Suprapubic skin (tissue), 4 donors: ENCODE measurements around the gene CREB3L1. TPM values are rescaled to one million over a fixed set of nuclear protein-coding genes. Genes with fewer than 3 reads are reported as not detected.

ENCODE experiments used
- DNase-seq, 2 donors: peaks; one replicate each; pipeline ENCODE4 v3.0.0-alpha.2; 2019; ENCODE audit warnings: low spot score in 2 of 2
- H3K27ac ChIP-seq: fragments of 200-600 bp; sonication (generic); one replicate; pipeline ENCODE4 v1.5.1; 2019
- H3K27me3 ChIP-seq: fragments of 200-600 bp; sonication (generic); one replicate; pipeline ENCODE4 v1.5.1; 2019
- H3K36me3 ChIP-seq: fragments of 200-600 bp; sonication (generic); one replicate; pipeline ENCODE4 v1.5.1; 2019
- H3K4me1 ChIP-seq: fragments of 200-600 bp; sonication (generic); one replicate; pipeline ENCODE4 v1.5.1; 2019
- H3K4me3 ChIP-seq: fragments of 200-600 bp; sonication (generic); one replicate; pipeline ENCODE4 v1.5.1; 2019; ENCODE audit warnings: mild to moderate bottlenecking
- H3K9me3 ChIP-seq: fragments of 200-600 bp; sonication (generic); one replicate; pipeline ENCODE4 v1.5.1; 2019
- EP300 ChIP-seq: sonication (generic); formaldehyde crosslinking; IDR thresholded peaks from one replicate; pipeline ENCODE4 v1.6.1; 2017; ENCODE audit warnings: antibody characterized with exemption
- POLR2A ChIP-seq, 2 donors: fragments of 450-650 bp; IDR thresholded peaks; one replicate each; pipeline ENCODE4 v1.6.1; 2017; ENCODE audit warnings: antibody characterized with exemption in 2 of 2, mild to moderate bottlenecking in 2 of 2, moderate library complexity in 2 of 2
- POLR2AphosphoS5 ChIP-seq, 3 donors: sonication (generic); formaldehyde crosslinking; IDR thresholded peaks; one replicate each; pipeline ENCODE4 v1.6.1; 2017; ENCODE audit warnings: antibody characterized with exemption in 3 of 3
- WGBS: methylation state at CpG from one replicate; pipeline ENCODE4 v1.1.5; 2018; 5-methylcytosine and 5-hydroxymethylcytosine counted together
- total RNA-seq, 4 donors: library from RNA; depleted of rRNA; stranded (reverse); fragments of >200 nt; gene quantifications; one replicate each; pipeline ENCODE4 v1.1.0, GENCODE V29; 2016
- TF ChIP-seq, protein P1 (sequence below), 2 donors: fragments of 200-600 bp in 1 of 2; fragments of 450-650 bp in 1 of 2; sonication (generic) in 1 of 2; IDR thresholded peaks; one replicate each; pipeline ENCODE4 v1.5.1; 2016 to 2019; ENCODE audit warnings: antibody characterized with exemption in 2 of 2, mild to moderate bottlenecking in 1 of 2, moderate library complexity in 1 of 2

The CREB3L1 gene
- total RNA-seq, 4 donors from 2014 or later, result 0.79 to 2.3 (median 1.5) TPM

DNA sequence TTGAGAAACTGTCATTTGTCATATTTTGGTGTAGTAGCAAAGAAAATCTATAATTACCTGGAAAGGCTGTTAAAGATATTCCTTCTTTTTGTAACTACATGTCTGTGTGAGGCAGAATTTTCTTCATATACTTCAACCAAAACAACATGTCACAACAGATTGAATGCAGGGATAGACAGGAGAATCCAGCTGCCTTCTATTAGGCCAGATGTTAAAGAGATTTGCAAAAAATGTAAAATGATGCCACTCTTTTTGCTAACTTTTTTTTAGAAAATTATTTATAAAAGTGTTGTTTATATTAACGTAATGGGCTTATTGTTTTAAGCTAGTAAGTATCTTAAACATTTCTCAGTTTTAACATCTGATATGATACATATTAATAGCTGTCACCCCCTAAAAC is 82.5 kb downstream of the CREB3L1 start:
- Histone ChIP-seq H3K9me3 (no peaks in the 10 kb centered on the region), H3K4me1 (peaks cover 66% of the 10 kb centered on the region), H3K4me3 (no peak overlapping the region), H3K27ac (no peak overlapping the region), H3K27me3 (no peaks in the 10 kb centered on the region), H3K36me3 (no peaks in the 10 kb centered on the region)
- TF ChIP-seq, protein P1, sequence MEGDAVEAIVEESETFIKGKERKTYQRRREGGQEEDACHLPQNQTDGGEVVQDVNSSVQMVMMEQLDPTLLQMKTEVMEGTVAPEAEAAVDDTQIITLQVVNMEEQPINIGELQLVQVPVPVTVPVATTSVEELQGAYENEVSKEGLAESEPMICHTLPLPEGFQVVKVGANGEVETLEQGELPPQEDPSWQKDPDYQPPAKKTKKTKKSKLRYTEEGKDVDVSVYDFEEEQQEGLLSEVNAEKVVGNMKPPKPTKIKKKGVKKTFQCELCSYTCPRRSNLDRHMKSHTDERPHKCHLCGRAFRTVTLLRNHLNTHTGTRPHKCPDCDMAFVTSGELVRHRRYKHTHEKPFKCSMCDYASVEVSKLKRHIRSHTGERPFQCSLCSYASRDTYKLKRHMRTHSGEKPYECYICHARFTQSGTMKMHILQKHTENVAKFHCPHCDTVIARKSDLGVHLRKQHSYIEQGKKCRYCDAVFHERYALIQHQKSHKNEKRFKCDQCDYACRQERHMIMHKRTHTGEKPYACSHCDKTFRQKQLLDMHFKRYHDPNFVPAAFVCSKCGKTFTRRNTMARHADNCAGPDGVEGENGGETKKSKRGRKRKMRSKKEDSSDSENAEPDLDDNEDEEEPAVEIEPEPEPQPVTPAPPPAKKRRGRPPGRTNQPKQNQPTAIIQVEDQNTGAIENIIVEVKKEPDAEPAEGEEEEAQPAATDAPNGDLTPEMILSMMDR (IDR thresholded peaks at IDR 0.05), result no peak
- no peak for TF ChIP-seq EP300
- no peak for TF ChIP-seq POLR2A (IDR thresholded peaks at IDR 0.05)
- TF ChIP-seq POLR2AphosphoS5 (IDR thresholded peaks at IDR 0.05), result no peak
- 74% methylated on average over 1 of the region's 1 CpG for WGBS
- no peak for DNase-seq

DNA sequence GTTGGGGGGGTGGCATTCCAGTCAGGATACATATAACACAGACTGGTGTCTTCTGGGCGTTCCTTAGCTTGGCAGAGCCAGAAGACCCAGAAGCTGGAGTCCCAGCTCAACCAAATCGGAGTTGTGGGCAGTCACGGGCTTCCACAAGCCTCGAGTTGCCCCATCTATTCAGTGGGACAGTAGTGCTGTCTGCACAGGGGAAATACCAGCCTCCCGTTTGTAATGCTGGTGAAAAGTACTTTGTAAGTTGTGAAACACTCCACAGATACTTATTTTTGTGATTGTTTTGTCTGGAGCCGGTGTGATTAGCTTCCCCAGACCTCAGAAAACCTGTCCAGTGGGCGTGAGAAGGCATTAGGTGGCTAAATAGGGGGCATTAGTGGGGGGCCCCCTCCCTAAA is 83.4 kb downstream of the CREB3L1 start:
- WGBS, result 41% methylated on average over 7 of the region's 7 CpGs
- Histone ChIP-seq H3K9me3 (no peaks in the 10 kb centered on the region), H3K4me1 (peaks cover 68% of the 10 kb centered on the region), H3K27me3 (no peaks in the 10 kb centered on the region), H3K27ac (peak overlapping the region; percentile 80), H3K36me3 (no peaks in the 10 kb centered on the region), H3K4me3 (peak overlapping the region; percentile 38)
- no peak for DNase-seq
- TF ChIP-seq EP300 (no peak), POLR2A (IDR thresholded peaks at IDR 0.05) (no peak)

DNA sequence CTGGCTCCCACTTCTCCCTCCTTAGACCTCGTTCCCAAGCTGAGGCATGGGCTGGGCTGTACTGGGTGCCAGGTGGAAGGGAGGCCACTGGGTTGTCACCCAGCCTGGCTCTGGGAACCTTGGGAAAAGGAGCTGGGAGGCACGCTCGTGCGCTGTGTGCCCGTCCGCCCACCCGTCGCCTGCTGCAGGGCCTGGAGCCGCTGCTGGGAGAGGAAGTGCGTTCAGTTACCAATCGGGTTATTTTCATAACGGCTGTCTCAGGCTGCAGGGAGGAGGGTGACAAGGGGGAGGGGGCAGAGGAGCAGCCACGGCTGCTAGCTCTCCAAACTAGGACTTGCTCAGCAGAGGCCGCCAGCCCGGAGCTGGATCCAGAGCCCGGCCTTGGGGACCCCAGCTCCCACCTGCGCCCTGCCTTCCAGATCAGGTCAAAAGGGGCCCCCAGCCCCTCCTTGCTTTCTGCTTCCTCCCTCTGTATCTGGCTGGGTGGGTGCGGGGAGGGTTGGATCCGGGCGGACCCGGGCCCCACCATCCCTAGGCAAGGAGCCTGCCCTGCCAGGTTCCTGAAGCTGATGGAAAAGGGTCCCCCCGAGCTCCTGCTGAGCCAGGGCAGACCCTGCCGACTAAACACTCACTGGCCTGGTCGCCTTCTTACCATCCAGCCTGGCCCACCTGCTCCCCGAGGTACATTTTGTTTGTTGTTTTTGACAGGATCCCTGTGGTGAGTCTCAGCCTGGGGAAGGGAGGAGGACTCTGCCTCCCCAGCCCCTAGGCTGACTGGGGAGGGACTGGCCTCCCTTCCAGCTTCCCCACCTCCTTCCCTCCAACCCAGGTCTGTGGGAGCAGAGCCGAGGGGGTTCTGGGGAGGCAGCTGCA is 84.1 kb downstream of the CREB3L1 start:
- Histone ChIP-seq H3K36me3 (peaks cover 4% of the 10 kb centered on the region), H3K9me3 (no peaks in the 10 kb centered on the region), H3K27me3 (no peaks in the 10 kb centered on the region), H3K4me3 (peak overlapping the region; percentile 38), H3K4me1 (peaks cover 63% of the 10 kb centered on the region), H3K27ac (peak overlapping the region; percentile 80)
- DNase-seq, result no peak
- no peak for TF ChIP-seq EP300
- 28% methylated on average over 15 of the region's 26 CpGs for WGBS

DNA sequence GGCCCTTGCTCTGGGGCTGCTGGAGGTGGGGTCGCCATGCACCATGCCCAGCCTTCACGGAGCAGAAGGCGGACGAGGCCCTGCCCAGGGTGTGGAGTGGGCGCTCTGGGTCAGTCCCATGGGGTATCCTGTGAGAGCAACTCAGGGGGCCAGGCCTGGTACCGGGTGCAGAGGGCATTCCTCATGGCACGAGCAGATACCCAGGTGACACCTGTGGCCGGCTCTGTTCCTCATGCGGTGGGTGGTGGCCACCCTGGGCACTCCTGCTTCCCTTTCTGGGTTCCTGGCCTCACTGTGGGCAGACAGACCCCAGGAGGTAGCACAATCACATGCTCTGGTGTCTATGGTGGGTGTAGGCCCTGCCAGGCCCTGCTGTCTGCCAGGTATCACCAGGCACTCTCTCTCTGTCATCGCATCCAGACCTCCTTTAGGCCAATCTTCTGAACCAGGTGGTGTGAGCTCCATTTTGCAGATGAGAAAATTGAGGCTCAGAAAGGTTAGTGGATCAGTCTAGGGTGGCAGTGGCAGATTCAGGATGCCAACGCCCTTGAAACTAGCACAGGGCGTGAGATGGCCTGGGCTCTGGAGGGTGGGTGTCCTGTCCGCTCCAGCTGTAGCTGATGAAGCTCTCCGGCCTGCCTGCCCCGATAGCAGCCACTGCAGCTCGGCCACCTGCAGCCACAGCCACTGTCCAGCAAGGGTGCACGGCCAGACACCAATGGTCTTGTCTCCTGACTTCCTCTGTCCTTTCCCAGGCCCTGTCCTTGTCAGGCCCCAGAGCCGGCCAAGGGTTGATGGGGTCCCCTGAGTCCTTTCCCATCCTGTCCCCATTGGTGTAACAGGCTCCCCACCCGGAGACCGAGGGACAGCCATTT is 84.9 kb downstream of the CREB3L1 start:
- Histone ChIP-seq H3K4me3 (peak overlapping the region; percentile 38), H3K9me3 (no peaks in the 10 kb centered on the region), H3K27ac (peak overlapping the region; percentile 80), H3K36me3 (peaks cover 8% of the 10 kb centered on the region), H3K4me1 (peaks cover 63% of the 10 kb centered on the region), H3K27me3 (no peaks in the 10 kb centered on the region)
- TF ChIP-seq POLR2AphosphoS5 (IDR thresholded peaks at IDR 0.05) (no peak), EP300 (no peak), POLR2A (IDR thresholded peaks at IDR 0.05) (no peak)
- TF ChIP-seq, protein P1 (IDR thresholded peaks at IDR 0.05), result no peak
- WGBS, result 82% methylated on average over 8 of the region's 20 CpGs
- DNase-seq, result no peak

DNA sequence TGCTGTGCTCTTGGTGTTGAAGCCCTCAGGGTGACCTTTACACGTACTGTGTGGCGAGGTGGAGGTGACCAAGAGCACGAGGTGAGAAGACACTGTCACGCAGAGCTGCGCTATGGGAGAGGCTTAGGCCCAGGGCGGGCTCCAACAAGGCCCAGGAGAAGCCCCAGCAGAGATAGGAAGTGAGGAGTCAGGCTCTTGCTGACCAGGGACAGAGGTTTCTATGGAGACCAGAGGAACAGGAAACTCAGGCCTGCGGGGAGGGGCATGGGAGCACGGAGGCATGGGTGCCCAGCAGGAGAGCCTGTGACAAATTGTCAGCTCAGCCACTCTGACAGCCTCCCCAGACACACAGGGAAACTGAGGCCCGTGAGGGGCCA is 85.6 kb downstream of the CREB3L1 start:
- no peak for TF ChIP-seq POLR2A (IDR thresholded peaks at IDR 0.05)
- TF ChIP-seq, protein P1 (IDR thresholded peaks at IDR 0.05), result no peak
- TF ChIP-seq EP300, result no peak
- TF ChIP-seq POLR2AphosphoS5 (IDR thresholded peaks at IDR 0.05), result no peak
- Histone ChIP-seq H3K27me3 (no peaks in the 10 kb centered on the region), H3K4me1 (peaks cover 63% of the 10 kb centered on the region), H3K4me3 (peak overlapping the region; percentile 38), H3K27ac (peak overlapping the region; percentile 80), H3K36me3 (peaks cover 8% of the 10 kb centered on the region), H3K9me3 (no peaks in the 10 kb centered on the region)
- DNase-seq, result no peak
- 64% methylated on average over 9 of the region's 9 CpGs for WGBS
